ENCODE measurements around the gene FXR2.

GRCh38 chr17:7589204-7589868 is 25.4 kb downstream of the FXR2 start:
- TF ChIP-seq, protein P1, sequence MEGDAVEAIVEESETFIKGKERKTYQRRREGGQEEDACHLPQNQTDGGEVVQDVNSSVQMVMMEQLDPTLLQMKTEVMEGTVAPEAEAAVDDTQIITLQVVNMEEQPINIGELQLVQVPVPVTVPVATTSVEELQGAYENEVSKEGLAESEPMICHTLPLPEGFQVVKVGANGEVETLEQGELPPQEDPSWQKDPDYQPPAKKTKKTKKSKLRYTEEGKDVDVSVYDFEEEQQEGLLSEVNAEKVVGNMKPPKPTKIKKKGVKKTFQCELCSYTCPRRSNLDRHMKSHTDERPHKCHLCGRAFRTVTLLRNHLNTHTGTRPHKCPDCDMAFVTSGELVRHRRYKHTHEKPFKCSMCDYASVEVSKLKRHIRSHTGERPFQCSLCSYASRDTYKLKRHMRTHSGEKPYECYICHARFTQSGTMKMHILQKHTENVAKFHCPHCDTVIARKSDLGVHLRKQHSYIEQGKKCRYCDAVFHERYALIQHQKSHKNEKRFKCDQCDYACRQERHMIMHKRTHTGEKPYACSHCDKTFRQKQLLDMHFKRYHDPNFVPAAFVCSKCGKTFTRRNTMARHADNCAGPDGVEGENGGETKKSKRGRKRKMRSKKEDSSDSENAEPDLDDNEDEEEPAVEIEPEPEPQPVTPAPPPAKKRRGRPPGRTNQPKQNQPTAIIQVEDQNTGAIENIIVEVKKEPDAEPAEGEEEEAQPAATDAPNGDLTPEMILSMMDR (IDR thresholded peaks at IDR 0.05; ENCODE audit: poor library complexity, severe bottlenecking): peak; percentile 82
- TF ChIP-seq, protein P2, sequence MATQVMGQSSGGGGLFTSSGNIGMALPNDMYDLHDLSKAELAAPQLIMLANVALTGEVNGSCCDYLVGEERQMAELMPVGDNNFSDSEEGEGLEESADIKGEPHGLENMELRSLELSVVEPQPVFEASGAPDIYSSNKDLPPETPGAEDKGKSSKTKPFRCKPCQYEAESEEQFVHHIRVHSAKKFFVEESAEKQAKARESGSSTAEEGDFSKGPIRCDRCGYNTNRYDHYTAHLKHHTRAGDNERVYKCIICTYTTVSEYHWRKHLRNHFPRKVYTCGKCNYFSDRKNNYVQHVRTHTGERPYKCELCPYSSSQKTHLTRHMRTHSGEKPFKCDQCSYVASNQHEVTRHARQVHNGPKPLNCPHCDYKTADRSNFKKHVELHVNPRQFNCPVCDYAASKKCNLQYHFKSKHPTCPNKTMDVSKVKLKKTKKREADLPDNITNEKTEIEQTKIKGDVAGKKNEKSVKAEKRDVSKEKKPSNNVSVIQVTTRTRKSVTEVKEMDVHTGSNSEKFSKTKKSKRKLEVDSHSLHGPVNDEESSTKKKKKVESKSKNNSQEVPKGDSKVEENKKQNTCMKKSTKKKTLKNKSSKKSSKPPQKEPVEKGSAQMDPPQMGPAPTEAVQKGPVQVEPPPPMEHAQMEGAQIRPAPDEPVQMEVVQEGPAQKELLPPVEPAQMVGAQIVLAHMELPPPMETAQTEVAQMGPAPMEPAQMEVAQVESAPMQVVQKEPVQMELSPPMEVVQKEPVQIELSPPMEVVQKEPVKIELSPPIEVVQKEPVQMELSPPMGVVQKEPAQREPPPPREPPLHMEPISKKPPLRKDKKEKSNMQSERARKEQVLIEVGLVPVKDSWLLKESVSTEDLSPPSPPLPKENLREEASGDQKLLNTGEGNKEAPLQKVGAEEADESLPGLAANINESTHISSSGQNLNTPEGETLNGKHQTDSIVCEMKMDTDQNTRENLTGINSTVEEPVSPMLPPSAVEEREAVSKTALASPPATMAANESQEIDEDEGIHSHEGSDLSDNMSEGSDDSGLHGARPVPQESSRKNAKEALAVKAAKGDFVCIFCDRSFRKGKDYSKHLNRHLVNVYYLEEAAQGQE (IDR thresholded peaks at IDR 0.05; ENCODE audit: borderline replicate concordance): no peak
- TF ChIP-seq POLR2AphosphoS5 (IDR thresholded peaks at IDR 0.05): no peak
- TF ChIP-seq TAF1 (IDR thresholded peaks at IDR 0.05; ENCODE audit: low read depth): no peak
- peak; percentile 78 for TF ChIP-seq SMC3 (conservative IDR thresholded peaks at IDR 0.05; ENCODE audit: poor library complexity)
- TF ChIP-seq EP300 (conservative IDR thresholded peaks at IDR 0.05; ENCODE audit: poor library complexity, severe bottlenecking): no peak
- peak; percentile 68 for TF ChIP-seq RAD21 (conservative IDR thresholded peaks at IDR 0.05)

Data from neural cell (in vitro differentiated cells).